Endothelial cell of umbilical vein (primary cell): ENCODE data around the gene CORO2B.

ENCODE experiments used
- CTCF ChIP-seq, 2 donors: IDR thresholded peaks; 1 replicate in 1 of 2; 2 replicates in 1 of 2; pipeline ENCODE4 v1.5.1; 2011; ENCODE audit warnings: low read length in 2 of 2, mild to moderate bottlenecking in 2 of 2, moderate library complexity in 2 of 2, control low read depth in 1 of 2, inconsistent platforms in 1 of 2, low read depth in 1 of 2; ENCODE audit not compliant: insufficient read depth in 1 of 2; ENCODE audit errors: extremely low read depth in 1 of 2
- EZH2 ChIP-seq: IDR thresholded peaks from 2 replicates; pipeline ENCODE4 v1.6.1; 2012; ENCODE audit warnings: borderline replicate concordance, low read depth, mild to moderate bottlenecking, moderate library complexity, low read length, inconsistent platforms; ENCODE audit not compliant: severe bottlenecking
- FOS ChIP-seq: IDR thresholded peaks from 2 replicates; pipeline ENCODE4 v1.6.1; 2011; ENCODE audit warnings: mild to moderate bottlenecking, low read length, moderate library complexity, borderline replicate concordance; ENCODE audit not compliant: insufficient read depth
- JUN ChIP-seq: IDR thresholded peaks from 2 replicates; pipeline ENCODE4 v1.6.1; 2011; ENCODE audit warnings: borderline replicate concordance, low read depth; ENCODE audit not compliant: insufficient read length, insufficient read depth
- MAX ChIP-seq: IDR thresholded peaks from 2 replicates; pipeline ENCODE4 v1.6.1; 2011; ENCODE audit not compliant: insufficient read depth, insufficient read length
- POLR2A ChIP-seq: IDR thresholded peaks from 2 replicates; pipeline ENCODE4 v1.6.1; 2012; ENCODE audit warnings: low read depth, mild to moderate bottlenecking, control low read depth, low read length
- POLR2AphosphoS5 ChIP-seq: IDR thresholded peaks from 2 replicates; pipeline ENCODE4 v1.6.1; 2012; ENCODE audit warnings: low read depth, mild to moderate bottlenecking, control low read depth, low read length, moderate library complexity; ENCODE audit not compliant: insufficient read depth

GRCh38 chr15:68698708-68699107 is 119.9 kb downstream of the CORO2B start:
- TF ChIP-seq CTCF (IDR thresholded peaks at IDR 0.05; ENCODE audit: extremely low read depth in 1 of 2, insufficient read depth in 1 of 2, low read depth in 1 of 2, low read length in 2 of 2), result no peak
- TF ChIP-seq POLR2A, result no peak
- no peak for TF ChIP-seq EZH2
- TF ChIP-seq FOS, result no peak
- TF ChIP-seq JUN, result no peak
- no peak for TF ChIP-seq MAX
- no peak for TF ChIP-seq POLR2AphosphoS5
